ENCODE measurements around the gene VDR. TPM values are rescaled to one million over a fixed set of nuclear protein-coding genes. Genes with fewer than 3 reads are reported as not detected.

The VDR gene
- total and polyA plus RNA-seq, 4 donors: 2.2 to 9.3 (median 7.4) TPM

DNA sequence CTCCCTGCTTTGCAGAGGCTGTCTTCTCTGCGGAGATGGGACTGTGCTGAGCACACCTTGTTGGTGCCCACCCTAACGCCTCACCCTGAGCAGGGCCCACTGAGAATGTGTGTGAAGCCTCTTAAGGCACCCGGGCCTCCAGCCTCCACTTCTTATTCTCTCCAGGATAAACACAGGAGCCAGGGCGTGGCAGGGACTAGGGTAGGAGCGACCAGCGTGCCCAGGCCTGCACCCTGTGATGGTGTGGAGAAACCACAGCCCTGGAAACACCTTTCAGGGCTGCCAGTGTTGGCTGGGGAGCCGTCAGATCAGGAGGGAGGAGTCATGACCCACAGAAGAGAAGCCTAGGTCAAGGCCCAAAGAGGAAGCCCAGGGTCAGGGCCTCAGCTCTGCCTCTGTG is 41.3 kb downstream of the VDR start:
- ATAC-seq (ENCODE audit: low FRiP score): no peak

DNA sequence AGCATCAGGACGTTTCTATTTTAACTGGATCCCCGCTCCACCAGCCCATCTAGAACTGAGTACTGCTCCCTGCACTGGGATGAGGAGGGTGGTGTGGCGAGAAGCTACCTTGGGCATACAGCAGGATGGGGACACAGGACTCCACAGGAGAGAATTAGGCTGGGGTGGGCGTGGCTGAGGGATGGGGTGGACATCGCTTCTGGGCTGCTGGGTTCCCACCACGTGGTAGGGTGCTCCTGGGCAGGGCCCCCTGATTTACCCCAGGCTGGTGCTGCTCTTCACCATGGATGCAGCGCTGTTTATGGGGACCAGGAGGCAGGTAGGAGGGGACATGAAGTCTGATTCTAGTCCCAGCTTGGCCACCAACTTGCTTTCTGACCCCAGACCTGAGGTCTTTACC is 41.9 kb downstream of the VDR start:
- WGBS, 2 donors: 93% methylated on average over 7 of the region's 7 CpGs
- Histone ChIP-seq H3K9me3 (ENCODE audit: control insufficient read depth, low read length) (no peaks in the 10 kb centered on the region), H3K27me3 (ENCODE audit: control insufficient read depth in 1 of 2, insufficient read depth in 2 of 2, low read length in 1 of 2) (no peaks in the 10 kb centered on the region), H3K36me3 (ENCODE audit: control insufficient read depth in 1 of 2, insufficient read depth in 2 of 2, low read length in 1 of 2) (no peaks in the 10 kb centered on the region), H3K4me3 (ENCODE audit: low read length in 2 of 2) (no peak overlapping the region), H3K4me1 (ENCODE audit: control insufficient read depth in 1 of 2, insufficient read depth in 2 of 2, low read length in 2 of 2) (peaks cover 0 to 1% of the 10 kb centered on the region in 2 donors), H3K27ac (ENCODE audit: low read depth in 1 of 2, low read length in 2 of 2) (no peak overlapping the region)
- ATAC-seq (ENCODE audit: low FRiP score): no peak
- intact Hi-C loops (cut with DNase I): no loop called here
- DNase-seq: no peak

More for the DNA sequence above, 41.3 kb downstream of the VDR start:
- Histone ChIP-seq H3K4me3 (ENCODE audit: low read length in 2 of 2) (no peak overlapping the region), H3K4me1 (ENCODE audit: control insufficient read depth in 1 of 2, insufficient read depth in 2 of 2, low read length in 2 of 2) (peaks cover 0 to 1% of the 10 kb centered on the region in 2 donors), H3K36me3 (ENCODE audit: control insufficient read depth in 1 of 2, insufficient read depth in 2 of 2, low read length in 1 of 2) (no peaks in the 10 kb centered on the region), H3K27me3 (ENCODE audit: control insufficient read depth in 1 of 2, insufficient read depth in 2 of 2, low read length in 1 of 2) (no peaks in the 10 kb centered on the region), H3K27ac (ENCODE audit: low read depth in 1 of 2, low read length in 2 of 2) (no peak overlapping the region), H3K9me3 (ENCODE audit: control insufficient read depth, low read length) (no peaks in the 10 kb centered on the region)
- WGBS, 2 donors: 93 to 94% methylated on average over 7 of the region's 7 CpGs
- intact Hi-C loops (cut with DNase I): no loop called here
- no peak for DNase-seq

DNA sequence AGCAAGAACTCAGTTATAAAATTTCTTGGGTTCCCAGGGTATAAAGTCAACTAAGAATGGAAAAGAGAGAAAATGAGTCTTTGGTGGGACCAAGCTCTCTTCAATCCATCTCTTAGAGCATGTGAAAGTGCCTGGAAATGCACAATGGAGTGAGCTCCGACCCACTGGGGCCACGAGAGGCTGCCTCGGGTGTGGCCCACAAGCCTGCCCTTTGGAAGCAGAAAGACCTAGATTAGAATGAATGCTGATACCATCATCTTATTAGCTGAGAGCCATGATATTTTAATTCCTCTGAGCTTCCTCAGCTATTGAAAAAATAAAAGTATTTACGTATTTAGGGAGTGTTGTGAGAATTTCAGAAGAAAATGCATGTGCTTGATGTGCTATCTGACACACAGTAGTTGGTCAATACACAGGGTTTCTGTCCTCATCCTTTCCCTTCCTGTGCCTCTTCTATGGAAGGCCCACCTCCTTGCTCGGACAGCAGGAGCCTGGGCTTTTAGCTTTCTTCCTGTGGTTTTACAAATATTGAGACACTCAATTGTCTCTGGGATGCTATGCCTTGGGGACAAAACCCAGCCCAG is 42.5 kb downstream of the VDR start:
- DNase-seq: no peak
- 78 to 86% methylated on average over 5 of the region's 5 CpGs for WGBS, 2 donors
- no peak for ATAC-seq (ENCODE audit: low FRiP score)
- H3K9me3 ChIP-seq (ENCODE audit: control insufficient read depth, low read length): no peaks in the 10 kb centered on the region
- H3K27ac ChIP-seq (ENCODE audit: low read depth in 1 of 2, low read length in 2 of 2): no peak overlapping the region
- intact Hi-C loops (cut with DNase I): no loop called here
- H3K27me3 ChIP-seq (ENCODE audit: control insufficient read depth in 1 of 2, insufficient read depth in 2 of 2, low read length in 1 of 2): no peaks in the 10 kb centered on the region
- no peaks in the 10 kb centered on the region for H3K4me1 ChIP-seq (ENCODE audit: control insufficient read depth in 1 of 2, insufficient read depth in 2 of 2, low read length in 2 of 2)
- H3K36me3 ChIP-seq (ENCODE audit: control insufficient read depth in 1 of 2, insufficient read depth in 2 of 2, low read length in 1 of 2): no peaks in the 10 kb centered on the region
- H3K4me3 ChIP-seq (ENCODE audit: low read length in 2 of 2): no peak overlapping the region

DNA sequence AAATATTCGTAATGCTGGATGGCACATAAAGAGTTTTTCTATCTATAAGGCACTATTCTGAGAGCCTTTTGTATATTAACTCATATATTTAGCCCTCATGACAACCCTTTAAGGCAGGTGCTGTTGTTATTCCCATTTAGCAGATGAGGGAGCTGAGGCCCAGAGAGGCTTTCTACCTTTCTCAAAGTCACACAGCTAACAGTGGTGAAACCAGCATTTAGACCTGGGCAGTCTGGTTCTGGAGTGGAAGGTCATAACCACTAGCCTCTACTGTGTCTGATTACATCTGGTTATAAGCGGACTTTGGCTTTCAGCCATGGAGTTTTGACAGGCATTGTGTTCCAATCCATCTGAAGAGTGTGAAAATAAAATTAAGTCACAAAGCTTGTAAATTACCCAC is 43.9 kb downstream of the VDR start:
- no peaks in the 10 kb centered on the region for H3K27me3 ChIP-seq (ENCODE audit: control insufficient read depth in 1 of 2, insufficient read depth in 2 of 2, low read length in 1 of 2)
- ATAC-seq (ENCODE audit: low FRiP score): no peak
- intact Hi-C loops (cut with DNase I): no loop called here
- H3K4me1 ChIP-seq (ENCODE audit: control insufficient read depth in 1 of 2, insufficient read depth in 2 of 2, low read length in 2 of 2): no peaks in the 10 kb centered on the region
- H3K27ac ChIP-seq (ENCODE audit: low read depth in 1 of 2, low read length in 2 of 2): no peak overlapping the region
- no peak for DNase-seq
- no peaks in the 10 kb centered on the region for H3K9me3 ChIP-seq (ENCODE audit: control insufficient read depth, low read length)
- no peak overlapping the region for H3K4me3 ChIP-seq (ENCODE audit: low read length in 2 of 2)
- no peaks in the 10 kb centered on the region for H3K36me3 ChIP-seq (ENCODE audit: control insufficient read depth in 1 of 2, insufficient read depth in 2 of 2, low read length in 1 of 2)
- WGBS, 2 donors: 78 to 80% methylated on average over 2 of the region's 2 CpGs

DNA sequence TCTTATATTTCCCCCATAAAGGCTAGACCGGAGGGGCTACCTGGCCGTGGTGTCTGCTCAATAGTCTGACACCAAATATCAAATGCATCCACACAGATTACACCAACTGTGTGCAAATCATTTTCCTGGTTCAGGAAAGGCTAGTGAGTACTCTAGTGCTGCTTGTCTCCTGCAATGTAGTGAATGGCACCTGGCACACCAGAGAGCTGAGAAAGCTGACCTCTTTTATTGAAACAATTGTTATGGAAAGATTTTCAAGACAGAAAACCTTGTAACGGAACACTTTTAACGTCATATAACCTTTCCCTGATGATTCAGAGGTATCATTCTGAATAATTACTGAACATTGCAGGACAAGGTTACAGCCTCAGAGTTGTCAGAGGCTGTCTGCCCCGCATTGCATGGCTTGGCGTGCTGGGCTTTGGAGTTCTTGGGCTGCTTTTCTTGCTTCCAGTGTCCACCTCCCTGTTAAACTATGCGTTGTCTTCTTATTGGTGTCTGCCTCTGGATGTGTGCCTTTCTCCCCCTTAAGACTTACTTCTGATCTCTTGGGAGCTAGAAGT is 44.4 kb downstream of the VDR start:
- 93 to 94% methylated on average over 7 of the region's 7 CpGs for WGBS, 2 donors
- ATAC-seq (ENCODE audit: low FRiP score) (no peak), DNase-seq (no peak)
- intact Hi-C loops (cut with DNase I): no loop called here
- Histone ChIP-seq H3K36me3 (ENCODE audit: control insufficient read depth in 1 of 2, insufficient read depth in 2 of 2, low read length in 1 of 2) (no peaks in the 10 kb centered on the region), H3K9me3 (ENCODE audit: control insufficient read depth, low read length) (no peaks in the 10 kb centered on the region), H3K4me1 (ENCODE audit: control insufficient read depth in 1 of 2, insufficient read depth in 2 of 2, low read length in 2 of 2) (no peaks in the 10 kb centered on the region), H3K27ac (ENCODE audit: low read depth in 1 of 2, low read length in 2 of 2) (no peak overlapping the region), H3K27me3 (ENCODE audit: control insufficient read depth in 1 of 2, insufficient read depth in 2 of 2, low read length in 1 of 2) (no peaks in the 10 kb centered on the region), H3K4me3 (ENCODE audit: low read length in 2 of 2) (no peak overlapping the region)

DNA sequence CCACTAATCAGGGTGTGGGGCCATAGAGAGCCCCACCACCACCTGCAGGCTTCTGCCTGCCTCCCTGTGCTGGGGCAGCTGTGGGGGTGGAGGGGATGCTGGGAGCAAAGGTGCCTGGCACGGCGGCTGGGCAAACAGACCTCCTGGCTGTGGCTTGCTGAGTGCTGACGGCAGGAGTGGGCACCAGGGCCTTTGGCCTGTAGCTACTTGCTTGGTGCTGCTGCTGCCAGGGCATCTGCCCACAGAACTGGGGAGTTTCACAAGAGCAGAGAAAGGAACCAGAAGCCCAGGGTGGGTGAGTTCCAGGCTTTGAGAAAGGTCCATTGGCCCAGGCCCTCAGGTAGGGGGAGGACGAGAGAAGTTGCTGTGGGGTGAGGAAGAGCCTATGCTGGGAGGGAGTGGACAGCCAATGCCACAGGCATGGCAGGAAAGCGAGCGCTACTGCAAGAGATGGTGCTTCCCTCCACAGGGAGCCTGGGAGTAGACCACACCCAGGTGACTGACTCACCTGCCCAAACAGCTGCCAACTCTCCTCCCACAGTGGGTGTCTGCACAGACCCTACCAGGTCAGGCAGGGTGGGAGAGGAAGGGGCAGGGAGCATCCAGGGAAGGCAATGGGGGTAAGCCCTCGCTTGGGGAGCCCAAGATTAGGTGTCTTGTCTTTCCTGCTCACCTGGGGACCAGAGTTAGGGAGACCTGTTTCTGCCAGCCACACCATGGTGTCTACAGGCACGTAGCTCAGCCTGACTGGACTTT is 46.1 kb downstream of the VDR start:
- intact Hi-C loops (cut with DNase I): no loop called here
- ATAC-seq (ENCODE audit: low FRiP score): no peak
- 92 to 95% methylated on average over 8 of the region's 8 CpGs for WGBS, 2 donors

DNA sequence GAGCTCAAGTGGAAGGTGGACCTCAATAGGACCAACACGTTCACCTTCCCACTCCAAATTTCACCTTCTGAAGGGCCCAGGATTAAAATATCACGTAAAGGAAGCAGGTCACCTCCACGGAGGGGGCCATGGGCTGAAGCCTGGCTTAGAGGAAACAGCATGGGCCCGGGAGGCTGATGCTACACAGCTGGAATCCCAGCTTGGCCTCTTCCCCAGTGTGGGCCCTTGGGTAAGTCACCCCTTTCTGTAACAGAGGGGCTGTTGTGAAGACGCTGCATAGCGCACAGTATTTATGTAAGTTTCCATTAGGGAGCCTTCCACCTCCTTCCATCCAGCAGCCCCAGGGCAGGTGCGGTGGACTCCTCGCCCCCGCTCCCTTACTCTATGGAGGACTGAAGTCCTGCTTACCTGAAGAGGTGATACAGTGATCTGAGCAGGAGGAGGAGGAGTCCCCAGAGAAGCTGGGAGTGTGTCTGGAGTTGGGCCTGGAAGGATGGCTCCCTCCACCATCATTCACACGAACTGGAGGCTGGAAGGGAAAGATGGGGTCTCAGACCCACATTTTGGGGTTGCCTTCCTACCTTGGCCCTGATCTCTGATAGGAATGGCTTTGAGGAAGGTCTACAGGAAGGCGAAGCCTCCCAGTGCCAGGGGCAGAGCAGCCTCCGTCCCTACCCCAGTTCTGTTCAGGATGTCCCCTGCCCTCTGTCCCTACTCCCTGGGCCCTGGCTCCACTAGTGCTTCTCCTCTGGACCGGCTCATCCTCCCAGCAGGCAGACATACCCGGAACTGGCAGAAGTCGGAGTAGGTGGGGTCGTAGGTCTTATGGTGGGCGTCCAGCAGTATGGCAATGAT is 47.8 kb downstream of the VDR start:
- WGBS, 2 donors: 95% methylated on average over 17 of the region's 17 CpGs

More for the DNA sequence above, 46.1 kb downstream of the VDR start:
- H3K4me3 ChIP-seq (ENCODE audit: low read length in 2 of 2): no peak overlapping the region
- no peaks in the 10 kb centered on the region for H3K9me3 ChIP-seq (ENCODE audit: control insufficient read depth, low read length)
- no peaks in the 10 kb centered on the region for H3K27me3 ChIP-seq (ENCODE audit: control insufficient read depth in 1 of 2, insufficient read depth in 2 of 2, low read length in 1 of 2)
- H3K27ac ChIP-seq (ENCODE audit: low read depth in 1 of 2, low read length in 2 of 2): no peak overlapping the region
- no peaks in the 10 kb centered on the region for H3K36me3 ChIP-seq (ENCODE audit: control insufficient read depth in 1 of 2, insufficient read depth in 2 of 2, low read length in 1 of 2)
- DNase-seq: no peak
- H3K4me1 ChIP-seq (ENCODE audit: control insufficient read depth in 1 of 2, insufficient read depth in 2 of 2, low read length in 2 of 2): no peaks in the 10 kb centered on the region

DNA sequence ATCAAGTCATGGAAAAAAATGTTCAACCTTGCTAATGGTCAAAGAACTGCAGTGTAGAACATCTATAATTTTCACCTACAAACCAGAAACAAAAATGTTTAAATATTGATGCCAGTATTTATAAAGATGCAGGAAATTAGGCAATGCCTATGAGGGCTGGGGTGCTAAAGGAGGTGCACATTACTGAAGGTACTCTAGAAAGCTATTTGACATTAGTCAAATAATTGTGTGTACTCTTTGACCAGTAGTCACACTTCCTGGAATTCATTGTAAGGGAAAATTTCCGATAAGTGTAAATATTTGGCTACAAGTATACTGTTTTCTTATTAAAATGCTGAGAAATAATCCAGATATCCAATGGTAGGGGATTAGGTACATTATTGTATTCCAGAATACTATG is 48.7 kb downstream of the VDR start:
- intact Hi-C loops (cut with DNase I): no loop called here
- Histone ChIP-seq H3K36me3 (ENCODE audit: control insufficient read depth in 1 of 2, insufficient read depth in 2 of 2, low read length in 1 of 2) (no peaks in the 10 kb centered on the region), H3K27me3 (ENCODE audit: control insufficient read depth in 1 of 2, insufficient read depth in 2 of 2, low read length in 1 of 2) (no peaks in the 10 kb centered on the region), H3K9me3 (ENCODE audit: control insufficient read depth, low read length) (no peaks in the 10 kb centered on the region), H3K4me1 (ENCODE audit: control insufficient read depth in 1 of 2, insufficient read depth in 2 of 2, low read length in 2 of 2) (no peaks in the 10 kb centered on the region), H3K27ac (ENCODE audit: low read depth in 1 of 2, low read length in 2 of 2) (no peak overlapping the region), H3K4me3 (ENCODE audit: low read length in 2 of 2) (no peak overlapping the region)
- 97 to 99% methylated on average over 1 of the region's 1 CpG for WGBS, 2 donors
- DNase-seq (no peak), ATAC-seq (ENCODE audit: low FRiP score) (no peak)

More for the DNA sequence above, 47.8 kb downstream of the VDR start:
- H3K27me3 ChIP-seq (ENCODE audit: control insufficient read depth in 1 of 2, insufficient read depth in 2 of 2, low read length in 1 of 2): no peaks in the 10 kb centered on the region
- H3K27ac ChIP-seq (ENCODE audit: low read depth in 1 of 2, low read length in 2 of 2): no peak overlapping the region
- H3K9me3 ChIP-seq (ENCODE audit: control insufficient read depth, low read length): no peaks in the 10 kb centered on the region
- ATAC-seq (ENCODE audit: low FRiP score) (no peak), DNase-seq (no peak)
- H3K36me3 ChIP-seq (ENCODE audit: control insufficient read depth in 1 of 2, insufficient read depth in 2 of 2, low read length in 1 of 2): no peaks in the 10 kb centered on the region
- intact Hi-C loops (cut with DNase I): no loop called here
- H3K4me3 ChIP-seq (ENCODE audit: low read length in 2 of 2): no peak overlapping the region
- H3K4me1 ChIP-seq (ENCODE audit: control insufficient read depth in 1 of 2, insufficient read depth in 2 of 2, low read length in 2 of 2): no peaks in the 10 kb centered on the region
